GM19239 (cell line): Measurements from ENCODE around the gene DLG2.
"Not testable (repeated sequence)": the region's sequence is repeated elsewhere in the genome, so short reads cannot be mapped to it uniquely, and the experiment has no call there.

ENCODE experiments used
- DNase-seq: peaks from one replicate; pipeline ENCODE4 v3.0.0; 2011; ENCODE audit warnings: low spot score; ENCODE audit not compliant: insufficient read length
- FAIRE-seq: peaks from 2 replicates; lab custom pipeline; 2011; peaks lifted over from hg19 to GRCh38; lab: Jason Lieb, UNC

Gene DLG2

DNA sequence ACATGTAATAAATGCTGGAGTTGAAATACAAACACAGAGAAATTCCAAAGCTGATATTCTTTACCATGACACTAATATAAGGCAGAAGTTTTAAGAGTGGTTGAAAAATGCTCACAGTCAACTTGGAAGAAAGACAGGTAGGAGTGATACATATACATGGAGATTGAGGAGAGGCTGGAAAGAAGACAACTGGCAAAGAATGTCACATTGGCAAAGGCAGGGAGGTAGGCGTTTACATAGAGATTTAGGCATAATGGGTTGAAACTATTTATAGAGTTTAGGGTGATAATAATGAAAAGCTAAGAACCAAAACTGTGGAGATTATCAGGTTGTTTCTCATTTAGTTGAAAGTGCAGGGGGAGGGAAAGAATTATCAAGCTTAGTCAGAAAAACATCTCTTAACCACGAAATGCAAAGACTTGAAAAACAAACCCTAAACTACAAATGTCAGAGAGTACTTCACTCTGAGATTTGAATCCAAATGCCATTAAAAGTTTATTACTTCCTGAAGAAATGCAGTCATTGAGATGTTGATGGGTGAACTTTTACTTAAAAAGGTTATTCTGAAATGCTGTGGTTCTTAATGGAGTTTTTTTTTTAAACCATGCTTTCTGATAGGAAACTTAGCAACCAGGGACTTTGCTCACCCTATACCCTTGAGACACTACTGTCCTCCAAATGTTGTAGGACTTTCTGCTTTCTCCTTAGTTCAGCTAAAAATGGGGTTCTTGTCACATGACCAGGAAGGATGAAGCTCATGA is 2202.6 kb downstream of the DLG2 start:
- no peak for FAIRE-seq
- no peak for DNase-seq

- not testable (repeated sequence) for FAIRE-seq, DNase-seq
These were observed 2204.5 kb downstream of the DLG2 start for GRCh38 chr11:83422641-83423040.

DNA sequence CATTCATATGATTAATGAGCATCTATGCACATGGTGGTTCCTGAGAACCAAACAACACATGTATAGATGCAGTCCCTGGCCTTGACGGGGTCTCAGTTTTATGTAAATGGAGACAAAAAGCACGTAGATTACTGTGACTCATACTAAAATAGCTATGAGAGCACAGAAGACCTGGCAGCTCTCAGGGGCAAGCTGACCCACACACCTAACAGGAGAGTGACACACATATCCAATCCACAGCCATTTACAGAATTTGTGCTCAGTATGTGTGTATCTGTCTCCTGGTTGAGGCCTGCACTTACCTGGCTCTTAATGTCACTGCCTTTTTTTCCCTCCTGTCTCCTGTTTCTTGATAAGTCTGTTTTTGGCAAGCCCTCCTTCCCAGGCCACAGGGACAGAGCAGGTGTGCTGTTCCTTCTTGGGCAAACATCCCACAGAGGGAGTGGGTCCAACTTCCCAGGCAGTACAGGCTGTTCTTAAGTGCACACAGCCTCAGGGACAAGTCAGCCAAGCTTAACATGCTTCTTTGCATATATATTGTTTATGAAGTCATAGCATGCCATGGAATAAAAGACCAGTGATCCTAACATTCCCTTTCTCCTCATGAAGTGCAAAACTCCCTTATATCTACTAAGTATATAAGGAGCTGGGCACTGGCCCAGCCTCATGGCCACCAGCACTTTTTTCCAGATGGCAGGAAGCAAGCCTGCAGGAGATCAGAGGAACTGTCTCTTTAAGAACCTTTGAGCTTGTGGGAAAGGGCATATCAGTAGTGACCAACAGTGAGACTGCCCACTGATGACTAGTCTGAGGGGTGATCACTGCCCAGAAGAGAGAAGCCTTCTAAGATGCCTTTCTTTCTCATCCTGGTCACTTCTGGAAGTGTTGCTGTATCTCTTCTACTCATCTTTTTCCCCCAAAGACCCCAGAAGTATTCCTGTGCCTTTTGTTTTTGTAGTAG is 2216.3 kb downstream of the DLG2 start:
- DNase-seq (no peak), FAIRE-seq (no peak)

GRCh38 chr11:83409891-83410290 is 2217.3 kb downstream of the DLG2 start:
- DNase-seq = no peak

DNA sequence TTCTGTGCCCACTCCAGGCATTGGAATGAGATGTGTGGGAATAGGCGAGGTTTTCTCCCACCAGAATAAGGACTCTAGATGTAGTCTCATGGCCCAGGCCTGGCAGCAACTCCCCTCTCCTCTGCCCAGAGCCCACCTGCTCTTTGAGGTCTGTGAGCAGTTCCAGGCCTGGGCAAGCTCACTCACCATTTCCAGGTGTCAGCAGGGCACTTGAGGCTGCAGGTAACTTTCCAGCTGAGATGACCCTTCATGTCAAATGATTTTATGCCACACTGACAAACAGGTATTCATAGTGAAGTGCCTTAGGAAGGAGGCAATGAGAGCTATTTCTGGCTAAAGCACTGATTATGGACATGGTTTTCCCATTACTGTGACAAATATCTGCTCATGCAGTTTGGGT is 2217.7 kb downstream of the DLG2 start:
- no peak for FAIRE-seq
- DNase-seq = no peak

More at GRCh38 chr11:83409891-83410290, 2217.3 kb downstream of the DLG2 start:
- no peak for FAIRE-seq

DNA sequence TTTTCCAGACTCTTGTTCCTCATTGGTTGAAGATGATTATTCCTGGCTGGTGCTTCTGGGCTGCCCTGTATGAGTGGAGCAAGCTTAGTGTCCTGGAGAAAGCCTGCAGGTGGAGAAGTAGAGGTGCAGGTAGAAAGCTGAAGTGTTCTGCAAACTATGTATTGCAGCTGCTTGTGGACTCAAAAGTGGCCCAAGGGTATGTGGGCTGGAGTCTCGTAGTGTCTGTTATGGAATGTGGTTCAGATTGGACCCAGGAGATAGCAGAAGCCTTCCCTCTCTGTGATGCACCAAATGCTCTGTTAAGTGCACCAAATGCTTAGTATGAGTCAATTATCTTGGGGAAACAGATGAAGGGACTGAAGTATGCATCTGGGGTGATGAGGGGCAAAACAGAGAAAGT is 2218.2 kb downstream of the DLG2 start:
- DNase-seq (no peak), FAIRE-seq (no peak)
